ENCODE data around the gene FBXL13.
"Not testable (repeated sequence)": the region's sequence is repeated elsewhere in the genome, so short reads cannot be mapped to it uniquely, and the experiment has no call there.

FBXL13 gene

DNA sequence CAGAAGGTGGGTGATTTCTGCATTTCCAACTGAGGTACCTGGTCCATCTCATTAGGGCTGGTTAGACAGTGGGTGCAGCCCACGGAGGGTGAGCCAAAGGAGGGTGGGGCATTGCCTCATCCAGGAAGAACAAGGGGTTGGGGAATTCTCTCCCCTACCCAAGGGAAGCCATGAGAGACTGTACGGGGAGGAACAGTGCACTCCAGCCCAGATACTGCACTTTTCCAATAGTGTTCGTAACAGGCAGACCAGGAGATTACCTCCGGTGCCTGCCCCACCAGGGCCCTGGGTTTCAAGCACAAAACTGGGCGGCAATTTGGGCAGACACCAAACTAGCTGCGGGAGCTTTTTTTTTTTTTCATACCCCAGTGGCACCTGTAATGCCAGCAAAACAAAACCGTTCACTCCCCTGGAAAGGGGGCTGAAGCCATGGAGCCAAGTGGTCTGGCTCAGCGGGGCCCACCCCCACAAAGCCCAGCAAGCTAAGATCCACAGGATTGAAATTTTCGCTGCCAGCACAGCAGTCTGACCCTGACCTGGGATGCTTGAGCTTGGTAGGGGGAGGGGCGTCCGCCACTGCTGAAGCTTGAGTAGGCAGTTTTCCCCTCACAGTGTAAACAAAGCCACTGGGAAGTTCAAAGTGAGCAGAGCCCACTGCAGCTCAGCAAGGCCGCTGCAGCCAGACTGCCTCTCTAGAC is 31.6 kb upstream of the FBXL13 start:
- H3K9me3 ChIP-seq = no peaks in the 10 kb centered on the region
- H3K4me1 ChIP-seq (ENCODE audit: control insufficient read depth in 1 of 2, insufficient read depth in 1 of 2, low read depth in 1 of 2, low read length in 1 of 2) = no peaks in the 10 kb centered on the region
- no peak overlapping the region for H3K4me3 ChIP-seq (ENCODE audit: low read depth in 1 of 2, low read length in 1 of 2)
- H3K36me3 ChIP-seq = no peaks in the 10 kb centered on the region
- TF ChIP-seq, protein P1, sequence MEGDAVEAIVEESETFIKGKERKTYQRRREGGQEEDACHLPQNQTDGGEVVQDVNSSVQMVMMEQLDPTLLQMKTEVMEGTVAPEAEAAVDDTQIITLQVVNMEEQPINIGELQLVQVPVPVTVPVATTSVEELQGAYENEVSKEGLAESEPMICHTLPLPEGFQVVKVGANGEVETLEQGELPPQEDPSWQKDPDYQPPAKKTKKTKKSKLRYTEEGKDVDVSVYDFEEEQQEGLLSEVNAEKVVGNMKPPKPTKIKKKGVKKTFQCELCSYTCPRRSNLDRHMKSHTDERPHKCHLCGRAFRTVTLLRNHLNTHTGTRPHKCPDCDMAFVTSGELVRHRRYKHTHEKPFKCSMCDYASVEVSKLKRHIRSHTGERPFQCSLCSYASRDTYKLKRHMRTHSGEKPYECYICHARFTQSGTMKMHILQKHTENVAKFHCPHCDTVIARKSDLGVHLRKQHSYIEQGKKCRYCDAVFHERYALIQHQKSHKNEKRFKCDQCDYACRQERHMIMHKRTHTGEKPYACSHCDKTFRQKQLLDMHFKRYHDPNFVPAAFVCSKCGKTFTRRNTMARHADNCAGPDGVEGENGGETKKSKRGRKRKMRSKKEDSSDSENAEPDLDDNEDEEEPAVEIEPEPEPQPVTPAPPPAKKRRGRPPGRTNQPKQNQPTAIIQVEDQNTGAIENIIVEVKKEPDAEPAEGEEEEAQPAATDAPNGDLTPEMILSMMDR (IDR thresholded peaks at IDR 0.05) = no peak
- H3K27me3 ChIP-seq = no peaks in the 10 kb centered on the region
- H3K27ac ChIP-seq = no peak overlapping the region

DNA sequence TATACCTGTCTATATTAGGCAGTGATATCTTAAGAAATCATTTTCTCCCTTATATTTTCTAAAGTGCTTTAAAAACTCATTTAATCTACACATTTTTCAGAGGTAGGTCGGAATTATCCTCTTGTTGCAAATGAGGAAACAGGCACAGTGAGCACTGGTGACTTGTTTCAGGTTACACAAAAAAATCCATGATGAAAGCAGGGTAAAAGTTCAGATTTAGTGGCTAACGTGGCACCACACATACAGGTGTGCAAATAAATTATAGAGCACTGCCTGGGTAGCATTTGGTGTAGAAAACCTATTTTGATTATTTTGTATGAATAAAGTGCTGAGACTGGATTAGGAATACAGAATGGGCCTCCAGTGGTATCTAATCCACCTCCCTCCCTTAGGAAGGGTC is 26.9 kb upstream of the FBXL13 start:
- Histone ChIP-seq H3K27ac (no peak overlapping the region), H3K36me3 (peaks cover 7% of the 10 kb centered on the region), H3K9me3 (no peaks in the 10 kb centered on the region), H3K4me1 (ENCODE audit: control insufficient read depth in 1 of 2, insufficient read depth in 1 of 2, low read depth in 1 of 2, low read length in 1 of 2) (no peaks in the 10 kb centered on the region), H3K4me3 (ENCODE audit: low read depth in 1 of 2, low read length in 1 of 2) (no peak overlapping the region), H3K27me3 (no peaks in the 10 kb centered on the region)
- TF ChIP-seq, protein P1 (IDR thresholded peaks at IDR 0.05) = no peak

DNA sequence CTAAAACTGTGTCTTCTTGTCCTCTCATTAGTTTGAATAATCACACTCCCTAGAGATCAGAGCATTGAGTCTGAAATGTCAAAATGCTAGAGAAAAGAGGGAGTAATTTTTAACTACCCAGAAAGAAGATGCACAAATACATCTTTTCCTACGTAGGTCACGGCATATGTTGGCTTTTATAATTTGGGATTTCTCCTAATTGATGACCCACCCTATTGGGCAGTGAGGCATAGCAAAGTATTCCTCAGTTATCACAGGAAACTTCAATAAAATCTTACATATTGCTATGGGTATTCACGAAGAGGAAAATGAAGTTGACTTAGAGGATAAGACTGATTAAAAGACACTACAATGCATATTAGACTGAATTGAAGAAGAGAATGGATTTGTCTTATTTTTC is 25.8 kb upstream of the FBXL13 start:
- Histone ChIP-seq H3K9me3 (no peaks in the 10 kb centered on the region), H3K36me3 (peaks cover 8% of the 10 kb centered on the region), H3K27ac (no peak overlapping the region), H3K27me3 (no peaks in the 10 kb centered on the region), H3K4me3 (ENCODE audit: low read depth in 1 of 2, low read length in 1 of 2) (no peak overlapping the region), H3K4me1 (ENCODE audit: control insufficient read depth in 1 of 2, insufficient read depth in 1 of 2, low read depth in 1 of 2, low read length in 1 of 2) (no peaks in the 10 kb centered on the region)
- TF ChIP-seq, protein P1 (IDR thresholded peaks at IDR 0.05) = no peak

DNA sequence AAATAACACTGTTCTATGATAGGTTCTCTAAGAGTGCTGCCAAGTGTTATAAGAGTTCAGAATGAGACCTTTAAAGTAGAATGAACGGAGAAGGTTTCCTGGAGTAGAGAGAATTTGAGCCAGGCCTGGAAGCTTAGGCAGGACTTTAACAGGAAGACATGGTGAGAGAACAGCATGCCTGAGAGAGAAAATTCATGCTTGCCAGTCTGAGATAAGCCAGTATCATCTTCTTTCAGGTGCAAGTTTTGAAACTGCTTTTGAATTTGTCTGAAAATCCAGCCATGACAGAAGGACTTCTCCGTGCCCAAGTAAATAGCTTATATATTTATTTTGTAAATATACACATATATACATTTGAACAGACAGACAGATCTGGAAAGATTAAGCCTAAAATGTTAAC is 22.4 kb upstream of the FBXL13 start:
- Histone ChIP-seq H3K4me3 (ENCODE audit: low read depth in 1 of 2, low read length in 1 of 2) (no peak overlapping the region), H3K27ac (no peak overlapping the region), H3K9me3 (no peaks in the 10 kb centered on the region), H3K36me3 (peaks cover 8% of the 10 kb centered on the region), H3K4me1 (ENCODE audit: control insufficient read depth in 1 of 2, insufficient read depth in 1 of 2, low read depth in 1 of 2, low read length in 1 of 2) (no peaks in the 10 kb centered on the region), H3K27me3 (no peaks in the 10 kb centered on the region)
- TF ChIP-seq, protein P1 (IDR thresholded peaks at IDR 0.05) = no peak

DNA sequence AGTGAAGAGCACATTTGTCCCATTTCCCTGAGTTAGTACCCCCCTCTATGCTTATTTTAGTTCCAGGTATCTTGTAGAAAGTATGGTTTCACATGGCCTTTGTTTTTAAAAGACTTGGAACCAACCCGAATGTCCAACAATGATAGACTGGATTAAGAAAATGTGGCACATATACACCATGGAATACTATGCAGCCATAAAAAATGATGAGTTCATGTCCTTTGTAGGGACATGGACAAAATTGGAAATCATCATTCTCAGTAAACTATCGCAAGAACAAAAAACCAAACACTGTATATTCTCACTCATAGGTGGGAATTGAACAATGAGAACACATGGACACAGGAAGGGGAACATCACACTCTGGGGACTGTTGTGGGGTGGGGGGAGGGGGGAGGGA is 21.0 kb upstream of the FBXL13 start:
- H3K4me3 ChIP-seq (ENCODE audit: low read depth in 1 of 2, low read length in 1 of 2); H3K27me3 ChIP-seq; H3K36me3 ChIP-seq; H3K4me1 ChIP-seq (ENCODE audit: control insufficient read depth in 1 of 2, insufficient read depth in 1 of 2, low read depth in 1 of 2, low read length in 1 of 2); H3K27ac ChIP-seq; H3K9me3 ChIP-seq: not testable (repeated sequence)

DNA sequence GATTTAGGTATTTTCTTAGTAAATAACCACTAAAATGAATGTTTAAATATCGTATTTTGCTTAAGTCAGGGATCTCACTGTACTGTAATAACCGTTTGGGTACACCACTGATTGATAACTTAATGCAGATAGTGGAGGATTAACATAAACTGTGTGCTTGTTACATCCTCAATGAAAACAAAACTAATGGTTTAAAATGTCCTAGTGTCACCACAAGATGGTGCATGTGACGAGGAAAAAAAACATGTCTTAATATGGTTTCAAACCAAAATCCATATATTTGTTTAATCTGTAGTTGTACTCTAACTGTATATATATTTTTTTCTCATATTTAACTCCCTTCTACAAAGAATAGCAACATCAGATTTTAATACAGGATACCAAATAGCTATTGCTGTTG is 19.5 kb upstream of the FBXL13 start:
- TF ChIP-seq, protein P1 (IDR thresholded peaks at IDR 0.05) = no peak
- H3K27me3 ChIP-seq = no peaks in the 10 kb centered on the region
- H3K4me3 ChIP-seq (ENCODE audit: low read depth in 1 of 2, low read length in 1 of 2) = no peak overlapping the region
- no peak overlapping the region for H3K27ac ChIP-seq
- H3K4me1 ChIP-seq (ENCODE audit: control insufficient read depth in 1 of 2, insufficient read depth in 1 of 2, low read depth in 1 of 2, low read length in 1 of 2) = no peaks in the 10 kb centered on the region
- H3K36me3 ChIP-seq = peaks cover 3% of the 10 kb centered on the region
- H3K9me3 ChIP-seq = no peaks in the 10 kb centered on the region
